HG02938 (cell line): ENCODE measurements around the gene CNTN4.
"Not testable (repeated sequence)": the region's sequence is repeated elsewhere in the genome, so short reads cannot be mapped to it uniquely, and the experiment has no call there.

Experiments used
- ATAC-seq: cut with Tn5 transposase; IDR thresholded peaks from one replicate; pipeline ENCODE4 v1.9.1; 2021; ENCODE audit warnings: mild to moderate bottlenecking, moderate library complexity; ENCODE audit not compliant: unreplicated experiment

The CNTN4 gene

DNA sequence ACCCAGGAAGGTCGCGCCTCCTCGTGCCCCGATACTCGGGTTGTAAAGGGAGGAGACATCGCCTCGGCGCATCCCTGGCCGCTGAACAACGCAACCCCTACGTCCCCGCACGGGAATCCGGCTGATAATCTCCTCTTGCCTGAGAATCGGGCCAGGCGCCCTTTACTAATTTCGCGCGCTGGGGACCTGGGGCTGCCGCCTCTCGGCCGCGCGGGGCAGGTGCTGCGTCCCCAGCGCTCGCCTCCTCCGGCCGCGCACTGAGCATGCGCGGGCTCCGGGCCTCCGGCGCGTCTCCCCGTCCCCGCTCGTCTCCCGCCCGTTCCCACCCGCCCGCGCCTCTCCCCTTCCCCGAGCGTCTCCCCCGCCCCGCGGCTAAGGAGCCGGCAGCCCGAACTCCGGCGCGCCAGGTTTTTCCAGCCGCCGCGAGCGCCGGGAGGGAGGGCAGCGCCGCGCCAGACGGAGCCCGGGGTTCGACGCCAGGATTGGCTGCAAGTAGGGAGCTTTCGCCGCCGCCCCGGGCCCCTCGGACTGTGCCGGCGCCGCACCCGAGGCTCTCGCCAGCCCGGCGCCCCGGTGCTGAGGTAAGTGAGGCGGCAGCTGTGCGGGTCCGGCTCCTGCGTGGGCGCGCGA, at the start of gene CNTN4:
Gene CNTN4 (plus strand): TSS at position 469 of the 630 bp plus-strand sequence.
- no peak for ATAC-seq

DNA sequence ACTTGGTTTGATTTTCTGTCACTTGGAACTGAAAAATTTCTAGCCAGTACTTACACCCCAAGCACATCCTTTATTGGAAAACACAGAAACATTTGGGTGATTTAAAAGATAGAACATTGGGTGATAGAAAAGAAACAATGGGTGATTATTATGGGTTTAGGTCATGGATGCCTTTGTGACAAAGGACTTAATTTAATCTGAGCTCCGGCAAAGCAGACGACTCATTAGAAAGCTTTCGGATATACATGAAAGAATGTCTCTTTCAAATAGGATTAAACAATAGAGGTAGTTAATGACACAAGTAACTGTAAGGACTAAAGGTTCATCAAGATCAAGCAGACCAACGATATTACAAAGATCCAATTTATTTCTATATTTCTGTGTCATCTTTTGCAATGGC, 37.3 kb upstream of the CNTN4 start:
- ATAC-seq: no peak

DNA sequence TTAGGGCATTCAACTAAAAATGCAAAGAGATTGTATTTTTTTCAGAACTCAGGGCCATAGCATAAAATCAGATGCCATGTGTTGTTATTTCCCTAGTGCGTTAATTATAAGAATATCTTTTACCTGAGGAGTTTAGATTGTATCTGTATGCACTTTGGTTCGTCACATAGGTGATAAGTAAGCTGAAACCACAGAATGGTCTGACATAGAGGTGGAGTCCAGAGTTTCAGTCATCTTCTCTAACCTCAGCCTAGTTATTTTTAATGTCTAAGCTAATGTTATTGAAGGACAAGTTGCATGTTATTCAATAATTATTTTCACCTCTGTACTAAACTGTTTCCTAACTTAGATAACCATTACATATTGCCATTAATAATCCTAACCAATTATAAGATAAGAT, 27.1 kb upstream of the CNTN4 start:
- no peak for ATAC-seq

DNA sequence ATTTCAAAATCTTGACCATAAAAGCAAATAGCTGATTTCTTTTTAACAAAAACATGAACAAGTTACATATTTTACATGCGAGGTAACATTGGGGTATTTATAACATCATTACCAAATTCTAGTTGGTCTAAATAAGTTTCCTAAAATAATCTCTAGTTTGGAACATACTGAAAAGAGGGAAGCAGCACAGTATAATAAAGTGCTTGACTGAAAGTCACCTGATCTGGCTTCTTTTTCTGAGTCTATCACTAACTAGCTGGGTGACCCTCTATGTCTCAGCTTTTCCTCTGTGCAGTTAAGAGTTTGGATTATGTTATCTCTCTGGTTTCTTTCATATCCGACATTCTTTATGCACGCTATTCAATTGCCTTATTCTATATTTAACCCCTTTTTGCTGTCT, 19.8 kb upstream of the CNTN4 start:
- no peak for ATAC-seq

DNA sequence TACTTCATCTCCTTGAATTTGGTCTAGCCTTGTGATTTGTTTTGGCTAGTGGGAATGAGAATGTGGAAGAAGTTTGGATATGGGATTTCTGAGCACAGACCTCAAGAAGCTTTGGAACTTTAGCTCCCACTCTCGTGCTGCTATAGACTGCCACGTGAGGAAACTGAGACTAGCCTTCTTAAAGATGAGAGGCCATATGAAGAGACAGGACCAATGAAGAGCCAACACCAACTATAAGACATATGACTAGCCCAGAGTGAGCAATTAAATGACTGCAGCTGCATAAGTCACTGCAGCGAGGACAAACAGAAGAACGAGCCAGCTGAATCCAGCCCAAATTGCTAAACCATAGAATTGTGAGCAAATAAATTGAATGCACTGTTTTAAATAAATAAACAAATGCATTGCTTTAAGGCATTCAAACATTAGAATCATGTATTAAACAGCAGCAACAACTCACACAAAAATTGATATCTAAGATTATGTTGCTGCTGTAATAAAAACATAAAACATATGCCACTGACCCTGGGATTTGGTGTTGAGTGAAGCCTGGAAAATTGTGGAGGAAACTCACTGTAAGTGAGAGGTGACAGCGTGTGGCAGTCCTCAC, 15.7 kb upstream of the CNTN4 start:
- no peak for ATAC-seq

DNA sequence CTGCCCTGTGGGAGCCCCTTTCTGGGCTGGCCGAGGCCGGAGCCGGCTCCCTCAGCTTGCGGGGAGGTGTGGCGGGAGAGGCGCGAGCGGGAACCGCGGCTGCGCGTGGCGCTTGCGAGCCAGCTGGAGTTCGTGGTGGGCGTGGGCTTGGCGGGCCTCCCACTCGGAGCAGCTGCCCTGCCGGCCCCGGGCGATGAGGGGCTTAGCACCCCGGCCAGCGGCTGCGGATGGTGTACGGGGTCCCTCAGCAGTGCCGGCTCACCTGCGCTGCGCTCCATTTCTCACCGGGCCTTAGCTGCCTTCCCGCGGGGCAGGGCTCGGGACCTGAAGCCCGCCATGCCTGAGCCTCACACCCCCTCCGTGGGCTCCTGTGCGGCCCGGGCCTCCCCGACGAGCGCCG, 15.1 kb upstream of the CNTN4 start:
- not testable (repeated sequence) for ATAC-seq

DNA sequence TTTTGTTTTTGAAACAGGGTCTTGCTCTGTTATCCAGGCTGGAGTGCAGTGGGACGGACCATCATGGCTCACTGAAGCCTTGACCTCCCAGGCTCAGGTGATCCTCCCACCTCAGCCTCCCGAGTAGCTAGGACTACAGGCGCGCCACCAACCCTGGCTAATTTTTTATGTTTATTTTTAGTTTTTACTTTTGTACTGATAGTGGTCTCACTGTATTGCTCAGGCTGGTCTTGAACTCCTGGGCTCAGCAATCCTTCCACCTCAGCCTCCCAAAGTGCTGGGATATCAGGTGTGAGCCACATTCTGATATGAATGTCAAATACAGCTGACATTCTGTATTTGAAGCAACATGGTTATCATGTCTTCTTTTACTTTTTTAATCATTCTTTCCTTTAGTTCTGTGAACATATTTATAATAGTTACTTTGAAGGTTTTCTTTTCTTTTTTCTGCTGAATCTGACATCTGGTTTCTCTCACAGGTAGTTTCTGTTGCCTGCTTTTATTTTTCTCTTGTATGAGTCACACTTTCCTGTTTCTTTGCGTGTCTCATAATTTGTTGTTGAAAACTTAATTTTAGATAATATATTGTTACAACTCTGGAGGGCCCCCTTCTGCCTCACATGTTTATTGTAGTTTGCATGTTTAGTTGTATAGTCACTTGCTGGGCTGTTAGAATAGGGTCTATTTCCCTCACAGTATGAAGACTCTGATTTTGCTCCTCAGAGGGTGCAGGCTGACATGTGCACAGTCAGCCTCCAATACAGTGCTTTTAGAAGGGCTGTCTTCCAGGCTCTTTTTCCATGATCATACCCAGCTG, 8.4 kb upstream of the CNTN4 start:
- no peak for ATAC-seq

DNA sequence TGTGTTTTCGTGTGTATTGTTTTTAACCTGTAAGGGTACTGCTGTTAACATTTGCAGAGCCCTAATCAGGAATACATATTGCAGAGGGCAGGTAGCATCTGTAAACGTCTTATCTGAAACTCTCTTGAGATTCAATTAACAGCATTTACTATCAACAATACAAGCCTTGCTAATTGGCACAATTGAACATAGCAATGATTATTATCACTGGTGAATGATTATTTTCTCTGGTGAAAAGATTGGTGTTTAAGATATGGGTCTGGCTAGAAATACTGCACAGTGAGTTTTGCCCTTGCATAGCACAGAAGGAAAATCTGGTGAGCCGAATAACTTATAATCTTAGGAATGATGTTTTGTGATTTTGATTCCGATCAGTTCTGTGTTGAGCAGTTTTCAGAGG, 5.9 kb upstream of the CNTN4 start:
- no peak for ATAC-seq

DNA sequence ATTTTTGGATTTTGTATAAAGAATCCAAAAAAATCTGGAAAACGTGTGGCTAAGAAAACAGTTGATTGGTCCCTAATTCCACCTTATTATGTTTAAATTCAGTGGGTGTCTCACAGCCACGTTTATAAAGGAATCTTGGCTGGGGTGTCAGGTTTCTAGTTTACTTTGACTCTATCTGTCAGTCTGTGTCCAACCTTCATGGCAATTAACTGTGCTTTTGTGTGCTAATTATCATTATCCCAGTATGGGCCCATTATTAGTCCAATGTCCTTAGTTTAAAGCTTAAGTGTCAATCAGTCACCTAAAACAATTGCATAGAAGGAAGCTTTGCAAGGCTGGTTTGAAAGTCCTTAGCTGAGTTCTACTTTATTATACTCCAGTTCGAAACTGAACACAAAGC, 3.7 kb upstream of the CNTN4 start:
- ATAC-seq: no peak

DNA sequence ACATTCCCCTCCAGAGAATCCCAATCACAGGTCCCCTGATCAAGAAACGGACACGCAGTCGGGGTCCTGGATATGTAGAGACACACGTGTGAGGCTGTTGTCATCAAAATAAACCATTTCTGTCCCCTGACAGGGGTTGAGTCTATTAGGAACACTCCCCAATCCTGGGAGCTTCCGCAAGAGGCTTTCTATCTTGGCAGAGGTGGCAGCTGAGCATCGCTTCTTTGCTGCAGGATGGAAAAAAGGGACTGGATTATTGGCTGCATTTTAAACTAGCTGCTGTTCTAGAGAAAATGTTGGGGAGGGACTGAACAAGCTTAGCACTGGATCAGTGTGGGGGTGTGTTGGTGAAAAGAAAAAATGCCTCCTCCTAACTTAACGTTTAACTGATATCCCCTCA, 2.5 kb upstream of the CNTN4 start:
- no peak for ATAC-seq

DNA sequence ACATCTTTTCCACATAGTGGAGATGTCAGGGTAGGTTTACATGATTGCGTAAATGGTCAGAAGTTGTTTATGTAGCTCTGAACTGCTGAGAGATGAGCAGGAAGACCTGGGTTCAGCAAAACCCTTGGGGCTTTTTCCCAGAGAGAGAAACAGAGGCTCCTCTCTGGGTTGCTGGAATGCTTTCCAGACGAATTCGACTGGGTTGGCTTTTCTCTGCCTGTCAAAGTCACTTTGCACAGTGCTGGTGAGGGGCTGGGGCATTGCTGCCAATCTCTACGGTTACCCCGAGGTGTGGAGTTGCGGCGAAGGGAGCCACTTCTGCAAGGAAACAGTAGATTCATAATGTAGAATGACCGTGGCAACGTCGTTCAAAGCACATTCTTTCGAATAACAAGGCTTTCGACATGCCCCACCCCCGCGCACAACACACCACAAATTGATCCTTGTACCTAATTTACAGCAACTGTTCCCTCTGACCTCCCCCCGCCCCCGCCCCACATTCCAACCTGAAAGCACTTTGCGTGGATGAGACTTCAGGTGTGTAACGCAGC, 950 bp upstream of the CNTN4 start:
- no peak for ATAC-seq

DNA sequence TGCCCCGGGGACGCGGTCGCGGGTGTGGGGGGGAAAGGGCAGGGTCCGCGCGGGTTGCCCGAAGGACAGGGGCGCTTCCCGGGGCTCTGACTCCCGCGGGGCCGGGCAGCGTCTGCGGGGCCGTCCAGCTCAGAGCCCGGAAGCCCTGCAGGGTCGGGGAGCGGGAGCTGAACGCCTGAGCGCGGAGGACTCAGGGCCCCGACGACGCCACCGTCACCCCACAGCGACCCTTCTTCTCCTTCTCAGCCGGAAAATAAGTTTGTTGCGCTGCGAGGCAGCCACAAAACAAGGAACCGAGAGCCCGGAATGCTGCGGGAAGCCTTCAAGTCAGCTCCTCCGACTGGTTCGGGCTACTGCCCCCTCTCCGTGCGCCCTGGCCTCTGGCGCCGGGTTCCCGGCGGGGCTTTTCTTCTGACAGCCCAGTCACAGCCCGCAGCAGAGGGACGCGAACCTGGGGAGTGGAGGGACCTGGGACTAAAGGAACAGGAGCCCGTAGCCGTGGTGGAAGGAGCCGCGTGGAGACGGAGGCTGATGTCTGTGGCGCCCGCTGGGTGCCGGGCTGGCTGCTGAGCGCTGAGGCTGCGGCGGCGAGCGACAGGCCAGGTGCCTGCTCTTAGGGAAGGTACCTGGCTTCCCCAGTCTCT, 484 bp downstream of the CNTN4 start:
- no peak for ATAC-seq

DNA sequence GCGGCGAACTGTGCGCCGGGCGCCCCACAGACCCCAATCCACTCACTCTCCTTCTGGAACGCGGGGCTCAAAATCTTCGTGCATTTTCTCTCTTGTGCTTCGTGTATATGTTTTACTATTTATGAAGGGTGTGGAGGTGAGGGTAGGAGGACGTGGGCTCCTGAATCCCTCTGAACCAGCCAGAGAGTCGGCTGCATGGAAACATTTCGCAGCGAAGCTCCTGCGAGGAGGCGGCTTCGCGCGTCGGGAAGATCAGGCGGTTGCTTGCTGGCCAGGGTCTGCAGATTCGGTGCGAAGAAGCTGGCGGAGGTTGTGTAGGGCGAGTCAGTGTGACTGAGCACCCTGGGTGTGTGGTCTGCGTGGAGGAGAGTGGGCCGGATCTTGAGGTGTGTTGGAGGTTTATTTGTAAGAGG, 1.1 kb downstream of the CNTN4 start:
- ATAC-seq: no peak

DNA sequence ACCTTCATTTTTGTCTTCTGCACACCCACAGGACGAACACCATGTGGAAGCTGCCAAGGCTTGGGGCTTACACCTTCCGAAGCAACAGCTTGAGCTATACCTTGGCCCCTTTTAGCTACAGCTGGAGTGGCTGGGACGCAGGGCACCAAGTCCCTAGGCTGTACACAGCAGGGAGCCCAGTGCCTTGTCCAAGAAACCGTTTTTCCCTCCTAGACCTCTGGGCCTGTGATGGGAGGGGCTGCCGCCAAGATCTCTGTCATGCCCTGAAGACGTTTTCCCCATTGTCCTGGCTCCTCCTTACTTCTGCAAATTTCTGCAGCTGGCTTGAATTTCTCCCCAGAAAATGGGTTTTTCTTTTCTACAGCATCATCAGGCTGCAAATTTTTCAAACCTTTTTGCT, 7.8 kb downstream of the CNTN4 start:
- no peak for ATAC-seq

DNA sequence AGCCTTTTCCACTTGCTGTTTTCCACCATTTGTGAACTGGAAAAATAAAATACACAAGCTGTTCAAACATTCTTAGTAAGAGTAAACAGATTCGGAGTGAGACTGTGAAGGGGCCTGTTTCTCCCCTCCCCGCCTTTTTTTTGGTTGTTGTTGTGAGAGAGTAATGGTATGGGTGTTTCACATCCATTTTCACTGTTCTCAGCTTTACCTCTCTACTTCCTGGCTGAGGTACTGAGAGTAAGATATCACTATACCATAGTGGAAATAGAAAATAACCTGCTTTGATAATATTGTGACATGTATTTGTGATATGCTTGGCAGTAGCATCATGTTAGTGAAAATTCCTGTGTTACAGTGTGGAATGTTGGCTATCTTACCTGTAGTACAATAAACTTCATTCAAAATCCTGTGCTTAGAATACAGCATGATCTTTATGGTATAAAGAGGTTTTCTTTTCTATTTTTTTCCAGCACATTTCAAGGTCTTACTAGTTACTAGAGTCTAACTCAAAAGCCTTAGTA, 12.0 kb downstream of the CNTN4 start:
- no peak for ATAC-seq

DNA sequence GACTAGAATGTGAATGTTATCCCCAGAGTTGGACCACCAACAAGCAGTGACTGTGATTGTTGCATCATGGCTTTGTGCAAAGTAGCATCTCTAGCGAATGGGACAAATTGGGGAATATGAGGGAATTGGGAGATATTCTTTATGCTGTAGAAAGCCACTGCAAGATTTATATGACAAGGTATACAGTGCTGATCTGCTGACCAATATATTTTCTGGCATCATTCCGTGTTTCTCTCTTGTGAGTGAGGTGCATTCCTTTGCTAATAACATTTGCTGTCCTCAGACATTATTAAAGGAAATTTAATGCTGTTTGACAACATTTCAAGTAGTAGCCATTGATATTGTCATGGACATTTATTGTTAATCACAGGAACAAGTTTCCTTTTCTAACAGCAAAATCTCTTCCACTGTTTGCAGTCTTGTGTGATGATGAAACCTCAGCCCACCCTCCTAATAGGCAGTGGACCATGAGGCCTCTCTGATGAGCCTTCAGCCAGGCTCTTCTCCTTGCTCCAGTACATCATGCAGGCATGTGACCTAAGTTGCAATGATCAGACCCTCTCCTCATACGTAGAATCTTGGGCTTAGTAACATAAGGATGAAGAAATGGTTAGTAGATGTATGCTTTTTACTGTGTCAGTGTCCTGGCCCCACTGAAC, 16.1 kb downstream of the CNTN4 start:
- ATAC-seq: no peak

DNA sequence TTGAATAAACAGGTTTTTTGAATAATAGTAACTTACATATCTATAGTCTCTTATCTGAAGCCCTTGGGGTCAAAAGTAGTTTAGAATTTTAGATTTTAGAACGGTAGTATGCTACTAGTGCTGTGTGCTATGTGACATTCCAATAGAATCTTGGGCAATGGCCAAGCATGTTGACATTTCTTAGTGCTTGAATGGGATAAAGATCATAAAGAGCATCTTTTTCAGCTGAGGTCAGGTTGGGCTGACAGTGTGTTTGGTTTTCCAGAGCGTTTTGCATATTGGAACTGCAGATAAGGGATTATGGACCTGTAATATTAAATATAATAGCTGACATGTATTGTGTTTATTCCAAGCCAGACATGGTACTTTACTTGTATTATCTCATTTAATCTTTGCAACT, 32.1 kb downstream of the CNTN4 start:
- no peak for ATAC-seq

DNA sequence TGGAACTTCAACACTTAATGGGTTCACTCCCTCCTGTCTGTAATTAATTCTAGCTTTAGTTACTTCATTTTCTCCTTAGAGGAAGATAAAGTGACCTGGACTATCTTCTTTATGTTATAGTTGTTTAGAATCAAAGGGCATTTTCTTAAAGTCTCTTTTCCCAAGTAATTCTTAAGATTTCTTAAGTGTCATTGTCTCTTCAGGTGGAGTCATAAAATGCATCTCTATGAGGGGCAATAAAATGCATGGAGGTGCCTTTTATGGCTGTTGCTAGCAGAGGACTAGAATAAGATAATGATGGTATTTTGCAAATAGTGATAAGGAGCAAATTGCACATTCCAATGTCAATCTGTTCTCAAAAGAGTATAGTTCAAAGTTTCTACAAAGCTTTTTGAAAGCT, 34.5 kb downstream of the CNTN4 start:
- ATAC-seq: no peak

DNA sequence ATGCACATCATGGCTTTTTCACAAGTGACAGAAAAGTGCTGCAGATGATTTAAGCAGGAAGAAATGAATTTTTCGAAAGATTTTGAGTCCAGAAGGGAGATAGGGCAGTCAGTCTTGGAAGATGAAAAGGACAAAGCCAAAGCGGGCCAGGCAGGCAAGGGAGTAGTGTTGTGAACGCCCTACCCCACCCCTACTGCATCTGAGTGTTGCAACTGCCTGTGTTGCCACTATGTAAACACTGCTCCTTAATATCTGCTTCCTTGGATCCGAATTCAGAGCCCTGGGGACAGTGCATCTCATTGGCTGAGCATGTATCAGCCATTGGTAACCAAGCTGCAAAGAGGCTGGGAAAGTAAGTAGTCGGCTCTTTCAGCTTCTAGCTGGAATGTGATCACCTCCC, 39.0 kb downstream of the CNTN4 start:
- ATAC-seq: no peak

DNA sequence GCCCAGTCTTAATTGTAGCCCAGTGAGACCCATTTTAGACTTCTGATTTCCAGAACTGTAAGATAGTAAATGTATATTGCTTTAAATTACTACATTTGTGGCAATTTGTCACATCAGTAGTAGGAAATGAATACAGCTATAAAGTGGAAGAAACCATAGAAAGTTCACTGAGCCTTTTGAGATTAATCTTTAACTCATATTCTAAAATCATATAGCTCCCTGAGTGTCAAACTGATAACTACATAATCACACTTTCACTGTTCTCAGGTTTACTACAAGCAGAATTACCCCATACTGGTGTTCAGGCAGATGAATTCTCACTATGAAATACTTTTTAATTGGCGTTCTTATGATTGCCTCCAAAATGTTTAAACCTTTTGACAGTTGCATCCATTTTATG, 42.8 kb downstream of the CNTN4 start:
- ATAC-seq: no peak
